NCI-H226 (cell line): ENCODE data around the gene CABP2.
A peak's percentile ranks its signal among the peaks of the same experiment; 100 is the strongest.
"Not testable (repeated sequence)": the region's sequence is repeated elsewhere in the genome, so short reads cannot be mapped to it uniquely, and the experiment has no call there.

Source experiments
- DNase-seq: peaks from one replicate; pipeline ENCODE4 v3.0.0-alpha.2; 2015

Gene CABP2

DNA sequence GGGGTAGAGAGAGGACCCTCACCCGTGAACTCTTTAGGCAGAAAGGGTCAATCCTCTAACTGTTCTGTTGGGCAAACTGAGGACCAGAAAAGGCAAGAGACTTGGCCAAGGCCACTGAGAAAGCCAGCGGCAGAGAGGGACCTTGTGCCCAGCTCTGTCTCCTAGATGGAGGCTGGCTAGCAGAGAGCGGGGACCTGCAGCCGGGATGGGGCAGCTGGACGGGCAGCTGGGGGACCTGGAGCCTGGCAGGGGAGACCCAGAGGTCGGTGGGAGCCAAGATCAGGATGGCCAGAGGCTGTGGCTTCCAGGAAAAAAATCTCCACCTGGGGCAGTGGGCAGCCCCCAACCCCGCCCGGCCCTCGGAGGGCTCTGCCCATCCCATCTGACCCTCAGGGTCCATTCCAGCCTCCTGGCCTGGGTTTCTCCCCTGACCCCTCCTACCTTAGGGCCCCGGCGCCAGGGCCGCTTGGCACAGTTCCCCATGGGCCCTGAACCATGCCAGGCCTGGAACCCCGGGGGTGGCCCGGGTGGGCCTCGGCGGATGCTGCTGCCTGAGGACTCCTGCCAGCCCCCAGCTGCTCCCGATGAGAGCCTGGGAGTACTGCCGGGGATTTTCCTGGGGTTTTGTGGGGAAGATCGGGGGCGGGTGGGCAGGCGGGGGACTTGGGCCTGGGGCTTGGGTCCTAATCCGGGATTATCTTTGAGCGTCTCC lies at the start of gene CABP2:
TSS of gene CABP2 (minus strand) at position 603 of the 712 bp plus-strand sequence. CDS start at position 483, 120 bp downstream.
- DNase-seq: no peak

DNA sequence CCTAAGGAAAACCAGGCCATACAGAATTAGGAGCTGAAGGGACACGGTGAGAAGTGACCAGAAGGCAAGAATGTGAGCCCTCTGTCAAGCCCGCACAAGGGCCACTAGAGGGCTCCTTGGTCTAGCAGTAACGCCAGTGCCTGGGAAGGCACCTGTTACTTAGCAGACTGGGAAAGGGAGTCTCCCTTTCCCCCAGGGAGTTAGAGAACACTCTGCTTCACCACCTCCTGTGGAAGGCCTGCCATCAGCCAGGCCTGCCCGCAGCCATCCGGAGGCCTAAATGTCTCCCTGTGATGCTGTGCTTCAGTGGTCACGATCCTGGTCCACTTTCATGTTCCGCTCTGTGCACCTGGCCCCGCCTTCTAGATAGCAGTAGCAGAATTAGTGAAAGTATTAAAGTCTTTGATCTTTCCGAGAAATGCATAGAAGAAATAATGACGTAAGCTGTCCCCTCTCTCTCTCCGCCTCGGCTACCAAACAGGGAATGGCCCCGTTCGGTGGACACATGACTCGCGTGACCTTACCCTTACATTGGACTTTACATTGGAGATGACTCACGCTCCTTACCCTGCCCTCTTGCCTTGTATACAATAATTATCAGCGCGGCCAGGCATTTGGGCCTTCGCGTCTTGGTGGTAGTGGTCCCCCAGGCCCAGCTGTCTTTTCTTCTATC lies 49.6 kb upstream of the CABP2 start:
- peak; percentile 28 for DNase-seq

DNA sequence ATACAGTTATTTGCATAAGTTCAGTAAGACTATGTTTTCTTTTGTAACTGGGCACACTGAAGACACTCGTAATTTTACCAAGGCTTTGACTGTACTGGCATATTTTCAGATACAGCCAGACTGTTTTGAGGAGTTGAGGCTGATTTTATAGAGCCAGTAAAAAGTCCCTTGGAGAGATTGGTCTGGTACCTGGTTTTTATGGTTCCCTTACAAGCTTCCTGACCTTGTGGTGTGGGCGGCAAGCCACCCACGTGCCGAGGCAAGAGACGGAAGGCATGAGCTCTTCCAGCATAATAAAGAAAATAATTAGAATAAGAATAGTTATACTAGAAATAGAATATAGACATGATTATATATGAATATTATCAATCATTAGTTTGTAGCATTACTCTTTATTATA lies 49.1 kb upstream of the CABP2 start:
- no peak for DNase-seq

DNA sequence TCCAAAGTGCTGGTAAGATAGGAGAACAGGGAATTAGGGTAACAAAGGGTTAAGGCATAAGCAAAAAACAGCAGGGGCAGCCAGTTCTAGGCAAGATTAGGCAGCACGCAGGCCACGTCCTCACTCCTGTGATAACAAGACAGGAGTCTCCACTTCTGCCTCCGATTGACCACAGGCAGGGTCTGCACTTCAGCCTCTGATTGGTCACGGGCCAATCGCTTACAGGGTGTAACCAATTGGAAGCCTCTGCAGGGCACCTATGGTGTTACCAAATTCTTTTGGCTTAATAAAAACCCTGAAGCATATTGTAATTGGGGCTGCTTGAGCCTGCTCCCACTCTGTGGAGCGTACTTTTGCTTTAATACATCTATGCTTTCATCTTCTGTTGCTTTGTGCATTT lies 48.2 kb upstream of the CABP2 start:
- DNase-seq: no peak

DNA sequence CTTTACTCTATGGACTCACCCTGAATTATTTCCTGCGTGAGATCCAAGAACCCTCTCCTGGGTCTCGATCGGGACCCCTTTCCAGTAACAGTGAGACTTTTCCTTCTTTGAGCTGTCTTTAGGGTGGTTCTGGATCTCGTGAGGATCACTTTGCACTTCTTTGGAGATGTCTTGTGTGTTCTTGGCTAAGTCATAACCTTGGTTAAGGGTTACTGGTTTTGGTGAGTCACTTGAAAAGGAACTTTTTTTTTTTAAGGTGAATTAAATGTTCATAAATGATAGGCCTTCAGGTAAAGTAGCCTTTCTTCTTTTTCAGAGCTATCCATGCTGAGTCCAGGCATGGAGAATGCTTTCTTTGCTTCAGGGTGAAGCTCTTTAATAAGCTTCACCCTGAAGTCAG lies 41.0 kb upstream of the CABP2 start:
- no peak for DNase-seq

DNA sequence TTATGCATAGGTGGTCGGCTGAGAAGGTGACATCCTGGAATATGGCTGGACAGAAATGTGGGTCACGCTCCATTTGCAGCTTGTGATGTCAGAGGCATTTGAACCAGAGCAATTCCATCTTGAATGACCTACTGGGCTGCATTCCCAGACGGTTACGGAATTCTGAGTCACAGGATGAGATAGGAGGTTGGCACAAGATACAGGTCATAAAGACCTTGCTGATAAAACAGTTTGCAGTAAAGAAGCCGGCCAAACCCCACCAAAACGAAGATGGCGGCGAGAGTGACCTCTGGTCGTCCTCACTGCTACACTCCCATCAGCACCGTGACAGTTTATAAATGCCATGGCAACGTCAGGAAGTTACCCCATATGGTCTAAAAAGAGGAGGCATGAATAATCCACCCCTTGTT lies 40.5 kb upstream of the CABP2 start:
- DNase-seq: peak; percentile 86

DNA sequence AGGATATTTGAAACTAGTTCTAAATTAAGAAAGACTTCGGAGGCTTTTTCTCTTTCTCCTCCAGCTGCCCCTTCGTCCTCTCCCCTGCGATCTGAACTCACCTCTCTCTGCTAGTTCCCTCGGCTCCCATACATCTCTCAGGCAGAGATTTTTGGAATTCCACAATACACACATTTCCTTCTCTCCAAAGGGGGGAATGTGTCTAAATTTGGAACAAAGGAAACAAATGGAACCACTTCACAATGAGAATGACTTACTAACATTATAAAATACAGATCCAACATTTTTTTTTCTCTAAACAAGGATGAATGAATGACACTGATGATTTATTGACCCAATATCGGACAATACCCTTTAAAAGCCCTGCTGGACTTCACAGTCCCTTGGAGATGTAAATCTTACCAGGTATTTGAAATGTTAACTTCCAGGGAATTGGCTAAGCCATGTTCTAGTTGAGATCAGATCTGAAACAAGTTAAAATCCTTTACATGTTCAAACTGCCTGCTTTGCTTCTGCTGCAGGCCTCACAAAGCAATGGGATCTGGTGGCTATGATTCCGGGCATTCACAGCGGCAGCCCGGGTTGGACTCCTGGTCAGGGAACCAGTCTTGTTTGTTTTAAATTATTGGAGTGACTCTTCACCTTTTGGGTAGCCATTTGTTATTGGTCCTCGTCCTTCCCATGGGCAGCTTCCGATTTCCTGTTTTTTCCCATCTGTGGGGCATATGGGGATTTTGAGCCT lies 39.9 kb upstream of the CABP2 start:
- no peak for DNase-seq

DNA sequence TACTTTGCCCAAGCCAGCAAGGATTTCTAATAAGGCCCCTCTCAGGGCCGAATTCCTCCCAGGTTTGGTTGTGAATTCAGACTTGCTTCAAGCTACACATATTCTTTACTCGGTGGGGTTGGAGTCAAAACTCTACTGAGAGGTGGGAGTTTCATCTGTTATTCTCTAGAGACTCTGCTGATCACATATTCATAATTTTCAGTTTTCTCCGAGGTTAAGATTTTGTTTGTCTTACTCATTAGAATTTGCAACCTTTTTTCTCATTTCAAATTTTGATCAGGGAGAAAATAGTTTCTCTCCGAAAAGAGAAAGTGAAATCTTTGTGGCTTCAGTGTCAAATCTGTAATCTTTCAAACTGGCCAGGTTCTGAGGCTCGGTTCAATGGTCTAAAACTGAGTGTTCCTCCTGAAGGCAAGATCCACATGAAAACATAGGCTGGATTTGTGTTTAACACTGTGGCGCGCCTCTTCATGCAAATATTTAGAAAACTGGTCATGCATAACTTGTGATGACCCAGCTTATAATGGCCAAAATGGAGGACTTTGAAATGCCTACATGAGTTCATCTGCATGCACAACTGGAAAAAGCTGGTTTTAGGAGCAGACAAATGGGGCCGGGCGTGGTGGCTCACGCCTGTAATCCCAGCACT lies 38.8 kb upstream of the CABP2 start:
- DNase-seq: no peak

DNA sequence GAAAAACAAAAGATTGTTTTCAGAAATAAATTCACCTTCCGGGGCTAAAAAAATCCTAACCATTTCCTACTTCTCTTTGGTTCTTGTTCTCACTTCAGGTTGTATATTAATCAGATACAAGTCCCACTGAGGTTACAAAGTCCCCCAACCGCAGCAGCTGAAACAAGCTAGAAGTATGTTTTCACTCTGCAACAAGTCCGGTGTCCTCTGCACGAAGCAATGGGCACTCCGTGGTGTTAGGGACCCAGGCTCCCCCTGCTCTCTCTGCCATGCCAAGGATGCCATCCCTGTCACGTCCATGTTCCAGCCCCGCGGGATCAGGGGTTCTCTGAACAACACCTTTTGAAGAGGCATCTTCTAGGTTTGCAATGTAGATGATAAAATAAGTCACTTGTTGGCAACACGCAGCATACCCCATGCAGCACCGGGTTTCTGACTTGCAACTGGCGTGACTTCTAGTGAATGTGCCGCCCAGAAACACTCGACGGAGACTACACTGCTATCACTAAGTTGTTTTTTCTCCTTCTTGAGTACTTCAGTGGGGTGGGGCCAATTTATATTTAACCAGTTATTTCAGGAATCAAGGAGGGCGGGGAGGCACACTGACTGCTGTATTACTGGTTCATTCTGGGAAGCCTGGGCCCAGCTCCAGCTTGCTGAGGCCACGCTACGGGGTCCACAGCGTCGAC lies 35.0 kb upstream of the CABP2 start:
- DNase-seq: no peak

DNA sequence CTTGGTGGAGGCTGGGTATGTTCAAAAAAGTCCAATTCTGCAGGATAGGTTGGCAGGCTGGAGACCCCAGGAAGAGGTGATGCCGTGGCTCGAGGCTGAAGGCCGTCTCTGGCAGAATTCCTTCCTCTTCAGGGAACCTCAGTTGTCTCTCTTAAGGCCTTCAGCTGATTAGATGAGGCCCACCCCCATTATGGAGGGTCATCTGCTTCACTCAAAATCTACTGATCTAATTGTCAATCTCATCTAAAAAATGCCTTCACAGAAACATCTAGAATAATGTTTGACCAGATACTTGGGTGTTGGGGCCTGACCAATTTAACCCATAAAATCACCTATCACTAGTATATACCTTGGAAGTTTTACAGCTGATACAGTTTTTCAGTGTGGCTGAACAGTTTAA lies 33.0 kb upstream of the CABP2 start:
- no peak for DNase-seq

DNA sequence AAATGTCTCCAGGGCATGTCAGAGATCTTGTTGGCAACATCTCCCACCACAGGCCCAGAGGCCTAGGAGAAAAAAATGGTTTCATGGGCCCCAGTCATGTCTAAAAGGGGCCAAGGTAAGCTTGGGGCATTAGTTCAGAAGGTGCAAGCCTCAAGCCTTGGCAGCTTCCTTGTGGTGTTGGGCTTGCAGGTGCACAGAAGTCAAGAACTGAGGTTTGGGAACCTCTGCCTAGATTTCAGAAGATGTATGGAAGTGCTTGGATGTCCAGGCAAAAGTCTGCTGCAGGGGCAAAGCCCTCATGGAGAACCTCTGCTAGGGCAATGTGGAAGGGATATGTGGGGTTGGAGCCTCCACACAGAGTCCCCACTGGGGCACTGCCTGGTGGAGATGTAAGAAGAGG lies 28.5 kb upstream of the CABP2 start:
- DNase-seq: not testable (repeated sequence)

DNA sequence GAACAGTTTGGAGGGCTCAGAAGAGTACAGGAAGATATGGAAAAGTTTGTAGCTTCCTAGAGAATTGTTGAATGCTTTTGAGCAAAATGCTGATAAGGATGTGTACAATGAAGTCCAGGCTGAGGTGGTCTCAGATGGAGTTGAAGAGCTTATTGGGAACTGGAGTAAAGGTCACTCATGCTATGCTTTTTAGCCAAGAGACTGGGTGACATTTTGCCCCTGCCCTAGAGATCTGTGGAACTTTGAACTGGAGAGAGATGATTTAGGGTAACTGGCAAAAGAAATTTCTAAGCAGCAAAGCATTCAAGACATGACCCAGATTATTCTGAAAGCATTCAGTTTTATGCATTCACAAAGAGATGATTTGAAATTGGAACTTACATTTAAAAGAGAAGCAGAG lies 27.9 kb upstream of the CABP2 start:
- DNase-seq: no peak

DNA sequence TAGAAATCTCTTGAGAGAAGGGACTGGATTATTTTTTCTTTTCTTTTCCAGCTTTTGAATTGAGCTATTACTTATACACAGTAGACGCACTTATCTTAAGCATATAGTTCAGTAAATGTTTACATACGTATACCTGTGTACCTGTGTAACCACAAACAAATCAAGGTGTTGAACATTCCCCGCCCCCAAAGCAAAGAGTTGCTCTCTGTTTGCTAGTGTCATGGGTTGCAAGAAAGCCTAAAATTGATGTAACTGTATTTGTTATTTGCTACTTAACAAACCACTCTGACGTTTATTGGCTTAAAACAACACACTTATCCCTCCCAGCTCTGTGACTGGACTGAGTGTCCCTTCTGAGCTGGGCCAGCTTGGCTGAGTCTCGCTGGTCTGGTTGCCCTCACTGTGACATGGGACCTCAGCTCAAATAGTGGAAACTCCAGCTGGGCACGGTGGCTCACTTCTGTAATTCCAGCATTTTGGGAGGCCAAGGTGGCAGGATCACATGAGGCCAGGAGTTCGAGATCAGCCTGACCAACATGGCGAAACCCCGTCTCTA lies 25.4 kb upstream of the CABP2 start:
- DNase-seq: no peak

DNA sequence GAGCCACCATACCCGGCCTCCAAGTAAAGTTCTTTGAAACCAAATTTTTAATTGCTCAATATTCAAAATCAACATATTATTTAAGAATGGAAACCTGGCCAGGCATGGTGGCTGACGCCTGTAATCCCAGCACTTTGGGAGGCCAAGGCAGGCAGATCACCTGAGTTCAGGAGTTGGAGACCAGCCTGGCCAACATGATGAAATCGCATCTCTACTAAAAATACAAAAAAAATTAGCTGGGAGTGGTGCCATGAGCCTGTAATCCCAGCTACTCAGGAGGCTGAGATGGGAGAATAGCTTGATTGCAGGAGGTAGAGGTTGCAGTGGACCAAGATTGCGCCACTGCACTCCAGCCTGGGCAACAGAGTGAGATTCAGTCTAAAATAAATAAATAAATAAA lies 24.9 kb upstream of the CABP2 start:
- DNase-seq: not testable (repeated sequence)

DNA sequence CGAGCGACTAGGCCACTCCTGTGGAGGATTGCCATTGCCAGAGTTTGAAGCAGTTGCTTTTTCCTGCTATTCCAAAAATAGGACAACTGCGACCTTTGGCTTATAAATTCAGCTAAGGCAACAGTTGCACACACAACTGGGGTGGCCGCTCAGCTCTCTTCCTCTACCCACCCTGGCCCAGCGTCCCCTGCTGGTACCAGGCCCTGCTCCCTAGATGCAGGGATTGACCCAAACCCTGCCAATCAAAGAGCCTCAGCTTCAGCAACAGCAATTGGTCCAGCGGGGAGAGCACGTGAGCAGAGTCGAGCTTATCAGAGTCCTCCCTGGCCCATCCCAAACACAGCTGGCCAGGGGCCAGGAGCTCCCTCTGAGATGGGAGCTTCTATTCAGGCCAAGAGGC lies 22.0 kb upstream of the CABP2 start:
- DNase-seq: peak; percentile 12

DNA sequence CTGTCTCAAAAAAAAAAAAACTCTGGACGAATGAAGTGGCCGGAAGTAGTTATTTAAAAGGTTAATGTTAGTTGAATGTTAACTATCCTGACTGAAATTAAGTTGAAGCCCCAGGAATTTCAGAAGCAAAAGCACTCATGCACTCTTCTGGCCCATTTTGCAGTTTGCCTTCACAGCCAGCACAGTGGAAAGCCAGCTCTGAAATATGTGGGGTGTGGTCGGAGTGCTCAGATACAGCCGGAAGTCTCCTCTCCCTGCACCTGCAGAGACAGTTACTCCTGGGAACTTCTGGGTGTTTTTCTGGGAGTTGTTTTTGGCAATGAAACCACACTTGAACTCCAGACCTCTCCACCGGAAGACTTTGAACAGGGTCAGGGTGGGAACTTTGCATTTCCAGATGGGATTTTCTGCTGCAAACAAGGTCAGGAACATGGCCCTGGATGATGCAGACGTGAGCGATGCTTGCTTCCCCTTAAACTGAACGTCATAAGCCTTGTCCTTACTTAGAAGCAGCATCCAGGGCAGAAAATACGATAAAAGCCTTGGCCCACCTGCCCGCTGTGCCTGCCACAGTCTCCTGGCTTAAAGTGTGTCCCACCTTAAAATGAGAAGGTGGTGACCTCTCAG lies 21.5 kb upstream of the CABP2 start:
- DNase-seq: no peak

DNA sequence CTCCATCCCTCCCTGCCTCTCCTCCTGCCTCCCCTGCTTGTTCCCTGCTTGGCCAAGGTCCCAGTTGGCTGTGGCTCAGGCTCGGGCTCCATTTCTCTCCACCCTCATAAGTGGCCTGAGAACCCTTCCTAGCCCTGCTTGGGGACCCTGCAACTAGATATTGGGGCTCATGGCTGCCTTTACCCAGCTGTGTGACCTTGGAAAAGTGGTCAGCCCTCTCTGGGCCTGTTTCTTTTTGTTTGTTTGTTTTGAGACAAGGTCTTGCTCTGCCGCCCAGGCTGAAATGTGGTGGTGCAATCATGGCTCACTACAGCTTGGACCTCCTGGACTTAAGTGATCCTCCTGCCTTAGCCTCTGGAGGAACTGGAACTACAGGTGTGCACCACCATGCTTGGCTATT lies 20.3 kb upstream of the CABP2 start:
- DNase-seq: no peak

DNA sequence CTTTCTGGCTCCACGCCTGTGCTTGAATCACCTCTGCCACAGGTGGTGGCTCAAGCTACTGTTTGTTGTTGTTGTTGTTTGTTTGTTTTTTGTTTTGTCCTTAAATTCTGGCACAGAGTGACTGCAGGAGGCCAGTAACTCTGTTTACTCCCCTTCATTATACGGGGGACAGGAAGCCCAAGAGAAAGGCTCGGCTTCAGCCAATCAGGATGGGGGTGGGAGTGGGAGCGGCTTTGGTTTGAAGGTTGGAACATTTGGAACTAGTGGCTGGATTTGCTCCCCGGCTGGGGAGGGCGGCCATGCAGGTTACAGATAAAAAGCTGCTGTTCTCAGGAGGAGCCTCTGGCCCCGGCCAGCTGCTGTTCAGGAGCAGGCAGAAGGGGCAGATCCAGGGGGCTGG lies 19.7 kb upstream of the CABP2 start:
- no peak for DNase-seq

DNA sequence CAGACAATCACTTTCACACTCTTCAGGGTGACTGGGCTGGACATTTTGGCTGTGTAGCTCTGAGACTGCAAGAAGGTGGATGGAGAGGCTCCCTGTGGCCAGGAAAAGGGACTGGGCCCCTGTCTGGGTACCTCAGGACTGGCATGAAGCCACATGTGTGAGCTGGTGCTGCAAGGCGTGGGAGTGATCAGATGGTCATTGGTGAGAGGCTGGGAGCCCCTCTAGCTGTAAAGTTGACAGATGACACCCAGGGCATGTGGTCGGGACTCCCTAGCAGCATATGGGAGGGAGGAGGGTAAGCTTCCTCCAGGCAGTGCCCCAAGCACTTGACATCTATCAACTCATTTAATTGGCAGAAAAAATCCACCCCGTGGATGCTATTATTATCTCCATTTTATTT lies 18.9 kb upstream of the CABP2 start:
- no peak for DNase-seq

DNA sequence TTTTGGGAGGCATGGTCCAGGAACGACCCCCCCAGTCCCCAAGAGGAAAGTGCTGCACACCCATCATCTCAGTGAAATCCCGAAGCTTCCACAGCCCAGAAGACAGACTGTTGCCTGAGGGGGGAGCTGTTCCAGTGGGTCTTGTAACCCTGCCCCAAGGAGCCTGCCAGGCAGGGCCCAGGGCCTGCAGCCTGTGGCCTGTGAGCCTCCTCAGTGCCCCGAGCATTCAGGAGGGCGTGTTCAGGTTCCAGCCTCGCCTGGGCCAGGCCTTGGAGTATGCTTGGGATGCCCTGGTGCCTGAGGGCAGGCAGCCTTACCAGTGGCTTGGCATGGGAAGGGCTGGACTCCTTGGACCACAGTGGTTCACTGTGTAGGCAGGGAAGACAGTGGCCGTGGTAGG lies 18.0 kb upstream of the CABP2 start:
- no peak for DNase-seq

DNA sequence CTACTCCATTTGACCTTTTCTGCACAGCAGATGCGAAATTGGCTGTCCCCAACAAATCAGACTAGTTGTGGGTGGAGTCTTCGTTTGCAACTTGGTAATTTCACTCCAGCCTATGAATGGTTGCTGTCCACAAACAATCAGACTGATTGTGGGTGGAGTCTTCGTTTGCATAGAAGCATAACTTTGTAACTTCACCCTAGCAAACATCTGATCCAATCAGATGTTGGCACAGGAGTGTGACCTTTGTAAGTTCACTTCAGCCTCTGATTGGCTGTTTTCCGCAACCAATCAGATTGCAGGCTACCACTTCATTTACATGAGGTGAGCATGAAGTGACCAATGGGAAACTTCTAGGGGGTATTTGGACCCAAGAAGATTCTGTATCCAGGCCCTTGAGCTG lies 16.3 kb upstream of the CABP2 start:
- DNase-seq: no peak

DNA sequence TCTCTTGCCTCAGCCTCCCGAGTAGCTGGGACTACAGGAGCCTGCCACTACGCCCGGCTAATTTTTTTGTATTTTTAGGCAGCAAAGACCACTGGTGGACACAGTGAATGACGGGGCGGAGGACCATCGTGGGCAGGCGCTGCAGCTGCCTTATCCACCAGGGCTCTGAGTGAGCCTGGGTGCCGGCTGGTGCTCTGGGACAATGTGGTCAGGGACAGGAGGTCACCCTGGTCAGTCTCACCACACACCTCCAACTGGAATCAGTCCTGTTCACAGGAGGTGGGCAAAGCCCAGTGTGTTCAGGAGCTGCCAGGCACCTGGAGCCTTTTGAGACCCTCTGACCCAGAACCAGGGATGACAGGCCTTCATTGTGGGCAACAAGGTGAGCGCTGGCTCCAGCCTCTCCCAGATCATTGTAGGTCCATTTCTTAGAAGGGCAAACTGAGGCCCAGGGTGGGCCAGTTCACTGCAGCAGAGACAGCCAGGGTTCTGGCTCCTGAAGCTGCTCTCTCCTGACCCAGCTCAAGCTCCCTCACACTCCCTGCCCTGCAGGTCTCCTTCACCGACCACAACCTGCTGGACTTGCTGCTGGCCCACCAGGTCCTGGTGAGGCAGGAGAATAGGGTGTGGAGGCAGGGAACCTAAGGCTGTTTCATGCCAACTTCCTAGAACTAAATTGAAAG lies 15.7 kb upstream of the CABP2 start:
- DNase-seq: no peak
